T-helper 2 cell (primary cell): ENCODE data around the gene SIX2.
A peak's percentile ranks its signal among the peaks of the same experiment; 100 is the strongest.

ENCODE experiments used
- DNase-seq, 5 experiments: peaks; one replicate each; pipeline versions ENCODE4 v3.0.0 to v3.0.0-alpha.2; 2012 to 2022

The SIX2 gene

DNA sequence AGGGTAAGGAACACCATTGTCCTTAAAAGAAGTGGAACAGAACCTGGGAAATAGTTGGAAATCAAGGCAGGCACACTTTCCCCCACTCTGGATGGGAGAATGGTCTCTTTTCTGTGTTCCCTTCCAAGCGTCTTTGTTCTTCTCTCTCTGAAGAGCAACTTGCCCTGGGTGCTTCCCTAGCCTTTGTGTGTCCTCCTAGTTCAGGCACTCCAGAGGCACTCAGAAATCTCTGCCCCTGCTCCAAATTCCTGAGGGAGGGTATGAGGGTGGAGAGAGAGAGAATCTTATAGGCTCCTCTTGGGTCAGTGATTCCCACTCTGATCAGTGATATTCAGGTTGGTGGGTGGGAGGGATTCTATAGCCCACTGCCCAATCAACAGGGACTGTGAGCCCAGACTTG is 8.8 kb upstream of the SIX2 start:
- DNase-seq = no peak

DNA sequence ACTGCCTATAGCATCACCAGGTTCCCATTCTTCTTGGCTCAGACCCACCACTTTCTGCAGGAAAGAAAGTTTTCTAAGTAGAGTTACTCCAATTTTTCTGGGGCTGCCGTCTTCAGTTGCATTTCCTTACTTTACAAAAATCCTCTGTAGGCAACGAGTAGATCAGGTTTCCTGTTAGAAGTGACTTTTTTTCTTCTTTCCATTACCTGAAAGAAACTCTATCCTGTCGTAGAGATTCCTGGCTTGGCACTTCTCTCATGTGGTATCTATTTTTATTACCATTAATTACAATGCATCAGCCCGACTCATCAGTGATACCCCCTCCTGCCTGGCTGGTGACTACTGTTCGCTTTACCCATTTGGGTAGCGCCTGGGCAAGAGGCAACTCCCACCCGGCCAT is 5.6 kb upstream of the SIX2 start:
- DNase-seq = no peak

DNA sequence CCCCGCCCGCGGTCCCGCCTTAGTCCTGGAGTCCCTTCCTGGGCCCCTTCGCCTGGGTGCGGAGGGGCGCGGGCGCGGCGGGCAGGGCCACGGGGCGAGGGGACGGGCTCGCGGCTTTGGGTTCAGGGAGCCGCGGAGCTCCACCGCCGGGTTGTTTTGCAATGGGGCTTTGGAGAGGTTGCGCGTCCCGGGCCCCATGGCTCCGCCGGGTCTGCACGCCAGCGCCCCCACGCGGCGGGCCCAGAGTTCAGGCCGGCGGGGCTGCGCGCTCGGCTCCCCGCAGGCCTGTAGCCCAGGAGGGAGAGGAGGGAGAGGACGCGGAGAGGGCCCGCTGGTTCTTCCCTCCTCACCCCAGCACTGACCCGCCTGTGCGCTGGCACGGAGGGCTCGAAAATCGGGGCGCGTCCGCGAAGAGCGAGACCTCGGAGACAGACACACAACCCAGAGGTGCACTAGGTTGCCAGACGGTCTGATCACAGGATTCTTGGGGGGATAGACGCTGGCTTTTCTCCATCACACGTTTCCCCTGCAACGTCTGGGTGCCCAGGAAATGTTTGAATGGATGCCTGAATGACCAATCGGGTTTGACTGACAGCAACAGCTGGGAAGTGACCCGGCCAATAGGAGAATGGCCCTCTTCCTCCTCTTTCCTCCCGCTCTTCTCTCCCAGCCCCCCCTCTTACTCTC is 4.9 kb upstream of the SIX2 start:
- peak in 1 of 5 experiments; percentile 65 for DNase-seq

DNA sequence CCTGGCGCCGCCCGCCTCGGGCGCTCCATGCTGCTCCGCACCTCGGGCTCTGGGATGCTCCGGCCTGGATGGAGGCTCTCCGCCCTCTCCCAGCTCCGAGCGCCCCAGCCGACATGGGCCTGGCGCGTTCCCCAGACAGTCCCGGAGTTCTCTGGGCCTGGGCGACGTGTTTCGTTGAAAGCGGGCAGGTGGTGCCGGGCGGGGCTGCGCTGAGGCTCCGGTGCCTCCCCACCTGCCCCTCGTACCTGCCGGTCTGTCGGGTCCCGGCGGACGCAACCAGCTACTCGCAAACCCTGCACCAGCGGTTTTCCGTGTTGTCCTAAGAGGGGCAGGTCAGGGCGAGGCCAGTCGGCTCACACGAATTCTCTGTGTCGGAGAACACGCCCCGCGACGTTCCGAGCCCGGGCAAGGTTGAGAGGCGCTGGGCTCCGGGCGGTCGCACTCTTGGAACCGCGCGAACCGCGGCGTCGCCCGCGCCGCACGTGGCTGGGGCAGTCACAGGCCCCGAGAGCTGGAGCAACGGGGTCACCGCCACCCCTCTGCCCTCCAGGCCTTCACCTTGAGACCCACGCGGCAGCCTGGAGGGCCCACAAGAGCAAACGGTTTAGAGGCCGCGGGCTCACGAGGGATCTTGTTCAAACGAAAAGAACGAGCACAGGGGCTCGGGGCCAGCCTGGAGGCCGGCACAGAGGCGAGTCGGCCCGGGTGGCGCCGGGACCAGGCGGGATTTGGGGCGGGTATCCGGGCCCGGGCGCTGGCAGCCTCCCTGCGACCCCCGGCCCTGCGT is 4.2 kb upstream of the SIX2 start:
- DNase-seq = no peak

DNA sequence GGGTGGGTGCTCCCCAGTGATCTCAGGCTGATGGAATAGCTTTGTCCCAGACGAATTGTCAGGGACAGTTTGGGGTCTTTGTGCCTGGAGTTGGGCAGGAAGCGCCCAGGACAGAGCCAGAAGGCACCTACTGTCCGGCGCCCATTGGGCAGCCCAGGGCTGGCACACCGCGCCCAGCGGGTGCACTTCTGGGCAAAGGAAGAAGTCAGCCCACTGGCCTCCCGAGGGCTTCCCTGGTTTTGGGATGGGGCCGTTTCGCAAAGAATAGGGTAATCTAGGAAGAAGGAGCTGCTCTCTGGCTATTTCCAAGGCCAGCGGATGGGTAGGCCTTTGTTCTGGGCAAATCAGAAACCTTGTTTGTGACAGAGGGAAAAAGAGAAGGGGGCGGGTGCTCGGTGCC is 3.5 kb upstream of the SIX2 start:
- no peak for DNase-seq

DNA sequence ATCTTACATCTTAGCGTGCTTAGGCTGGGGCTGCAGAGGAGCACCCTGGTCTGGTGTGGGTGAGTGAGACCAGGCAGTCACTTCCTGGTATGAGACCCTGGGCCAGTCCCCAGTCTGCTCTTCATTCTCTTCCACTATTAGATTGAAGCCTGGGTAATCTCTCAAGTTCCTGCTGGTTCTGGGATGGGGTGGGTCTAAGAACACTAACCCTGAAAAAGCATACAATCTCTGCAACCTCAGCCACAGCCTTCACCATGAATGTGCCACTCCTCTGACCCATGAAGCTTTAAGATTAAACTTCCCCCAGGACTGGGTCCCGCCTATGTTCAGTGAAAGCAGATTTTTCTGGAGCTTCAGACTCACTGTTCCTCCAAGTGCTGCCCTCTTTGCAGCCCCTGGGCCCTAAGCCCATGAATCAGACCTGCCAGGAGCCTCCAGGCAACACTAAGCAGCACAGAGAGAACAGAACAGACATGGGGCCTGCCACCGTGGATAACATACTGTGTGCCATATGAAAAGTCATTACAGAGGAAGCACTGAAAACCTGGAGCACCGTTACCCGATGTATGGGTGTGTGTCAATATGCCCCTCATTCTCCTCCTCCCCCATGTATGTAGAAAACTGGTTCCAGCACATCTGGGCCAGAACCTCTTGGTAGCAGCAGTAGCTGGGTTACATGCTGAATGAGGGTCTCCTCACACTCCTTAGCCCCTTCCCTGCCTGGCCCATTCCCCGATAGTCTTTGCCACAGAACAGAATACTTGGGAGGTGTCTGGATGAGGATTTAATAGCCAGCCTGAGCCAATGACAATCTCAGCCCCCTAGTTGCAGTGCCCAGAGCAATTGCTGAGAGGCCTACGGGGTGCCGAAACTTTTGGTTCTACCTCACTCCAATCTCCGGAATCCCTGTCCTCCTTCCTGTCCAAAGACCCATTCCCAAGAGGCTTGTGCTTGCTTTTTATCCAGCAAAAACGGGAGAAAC is 2.7 kb upstream of the SIX2 start:
- DNase-seq = no peak

DNA sequence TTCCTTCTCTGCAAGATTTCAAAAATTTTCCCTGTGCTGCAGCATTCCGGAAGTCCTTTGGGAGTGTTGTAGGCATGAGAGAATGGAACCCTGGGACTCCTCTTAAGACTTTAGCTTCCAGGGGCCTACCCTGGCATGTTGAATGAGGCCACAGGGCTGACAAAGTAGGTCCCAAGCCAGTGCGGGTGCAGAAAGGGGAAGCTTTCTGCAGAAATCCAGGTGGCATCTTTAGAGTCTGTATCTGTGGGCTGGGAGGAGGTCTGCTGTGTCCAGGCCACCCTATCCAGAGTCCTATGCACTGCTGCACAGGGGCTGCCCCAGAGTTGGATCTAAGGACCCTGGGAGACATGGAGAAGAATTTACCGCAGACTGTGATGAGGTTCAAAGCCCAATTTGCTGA is 1.9 kb upstream of the SIX2 start:
- no peak for DNase-seq

DNA sequence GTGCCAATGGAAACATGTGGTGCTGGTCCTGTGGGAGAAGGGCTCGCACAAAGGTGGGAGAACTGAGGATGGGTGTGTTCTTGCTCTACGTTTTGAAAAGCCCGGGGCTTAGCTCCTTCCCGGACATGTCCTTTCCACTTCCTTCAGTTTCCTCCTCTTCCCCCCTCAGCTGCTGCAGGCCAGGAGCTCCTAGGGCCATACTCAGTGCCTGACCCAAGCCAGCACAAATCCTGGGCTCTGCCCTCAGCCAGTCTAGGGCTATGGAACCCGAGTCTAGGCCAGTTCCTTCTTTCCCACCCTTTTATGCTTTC is 1.4 kb upstream of the SIX2 start:
- no peak for DNase-seq

DNA sequence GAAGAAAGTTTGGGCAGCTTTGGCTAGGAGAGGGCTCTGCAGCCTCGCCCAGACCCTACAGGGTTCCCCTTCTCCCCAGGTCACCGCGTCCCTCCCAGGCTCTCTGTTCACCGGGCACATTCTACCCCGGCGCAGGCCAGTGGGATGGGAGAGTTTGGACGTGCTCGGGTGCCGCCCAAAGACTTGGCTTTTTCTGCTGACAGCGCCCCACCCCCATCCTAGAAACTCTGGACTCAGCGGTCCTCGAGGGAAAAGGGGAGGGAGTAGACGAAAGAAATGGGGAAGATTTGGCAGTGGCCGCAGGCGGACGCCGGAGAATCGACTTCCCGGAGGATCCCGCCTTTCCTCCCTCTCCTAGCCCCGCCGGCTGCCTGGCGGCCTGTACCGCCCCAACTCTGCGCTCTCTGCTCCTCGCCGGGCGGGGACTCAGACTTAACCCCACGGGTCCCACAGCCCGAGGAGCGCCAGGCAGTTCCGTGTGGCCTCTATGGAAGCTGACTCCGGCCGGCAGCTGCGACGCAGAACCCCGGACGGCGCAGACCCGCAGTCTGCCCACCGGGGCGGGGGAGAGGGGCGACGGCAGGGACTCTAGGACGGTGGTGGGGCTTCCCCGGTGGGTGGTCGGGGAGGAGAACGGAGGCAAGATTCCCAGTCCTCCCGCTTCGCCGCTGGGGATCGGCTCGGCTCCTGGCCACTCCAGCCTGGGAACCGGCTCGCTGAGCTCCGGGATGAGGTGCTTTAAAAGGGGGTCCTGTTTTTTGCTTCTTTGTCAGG is 863 bp upstream of the SIX2 start:
- DNase-seq = no peak

DNA sequence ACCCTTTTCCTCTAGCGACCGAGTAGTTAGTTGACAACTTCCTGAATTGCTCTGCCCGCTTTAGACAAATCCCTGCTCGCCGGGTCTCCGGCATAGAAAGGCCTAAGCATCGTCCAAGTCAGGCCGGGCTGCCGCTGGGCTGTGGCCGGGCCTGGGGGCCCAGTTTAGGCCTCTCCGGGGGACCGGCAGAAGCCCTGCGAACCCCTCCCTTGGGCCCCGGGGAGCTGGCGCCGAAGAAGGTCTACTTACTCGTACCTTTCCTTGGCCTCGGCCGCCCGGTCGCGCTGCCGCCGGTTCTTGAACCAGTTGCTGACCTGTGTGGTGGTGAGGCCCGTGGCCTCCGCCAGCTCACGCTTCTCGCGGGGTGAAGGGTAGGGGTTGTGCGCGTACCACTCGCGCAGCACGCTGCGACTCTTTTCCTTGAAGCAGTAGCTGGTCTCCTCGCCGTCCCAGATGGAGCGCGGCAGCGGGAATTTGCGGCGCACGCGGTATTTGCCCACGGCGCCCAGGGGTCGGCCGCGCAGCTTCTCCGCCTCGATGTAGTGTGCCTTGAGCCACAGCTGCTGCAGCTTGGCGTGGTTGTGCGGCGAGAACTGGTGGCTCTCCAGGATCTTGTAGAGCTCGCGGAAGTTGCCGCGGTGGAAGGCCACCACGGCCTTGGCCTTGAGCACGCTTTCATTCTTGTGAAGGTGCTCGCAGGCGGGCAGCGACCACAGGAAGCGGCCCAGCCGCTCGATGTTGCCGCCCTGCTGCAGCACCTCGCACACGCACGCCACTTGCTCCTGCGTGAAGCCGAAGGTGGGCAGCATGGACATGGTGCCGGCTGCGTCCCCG is 739 bp downstream of the SIX2 start:
- DNase-seq = peak in 1 of 5 experiments; percentile 58

DNA sequence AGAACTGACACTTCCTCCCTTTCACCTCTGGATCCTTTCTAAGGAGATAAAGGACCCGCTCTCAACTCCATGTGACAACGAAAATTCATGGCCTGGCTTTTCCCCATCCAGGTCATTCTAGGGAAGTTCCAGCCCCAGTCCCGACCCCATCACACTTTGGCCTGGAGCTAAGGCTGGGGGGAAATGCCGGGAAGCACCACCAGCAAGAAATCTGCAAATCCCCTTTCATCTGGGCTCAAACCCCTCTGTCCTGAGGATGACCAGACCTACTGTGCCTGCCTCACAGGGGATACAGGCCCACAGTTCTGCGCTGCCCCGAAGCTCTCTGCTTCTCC is 1.3 kb downstream of the SIX2 start:
- DNase-seq = no peak

DNA sequence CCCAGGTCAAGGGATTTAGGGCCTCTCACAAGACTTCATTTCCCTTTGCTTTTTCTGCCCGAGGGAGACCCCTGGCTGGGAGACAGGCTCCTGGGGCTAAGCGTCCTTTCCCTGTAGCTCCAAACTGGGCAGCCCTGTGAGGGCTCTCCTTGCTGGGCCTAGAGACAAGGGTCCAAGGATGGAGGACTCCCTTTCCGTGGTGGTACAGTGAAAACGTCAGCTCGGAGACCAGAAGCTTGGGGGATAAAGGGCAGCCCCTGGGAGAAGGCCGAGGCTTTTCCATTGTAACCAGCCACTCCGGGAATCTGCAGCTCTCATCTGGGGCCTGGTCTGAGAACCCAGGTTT is 2.3 kb downstream of the SIX2 start:
- DNase-seq = no peak

DNA sequence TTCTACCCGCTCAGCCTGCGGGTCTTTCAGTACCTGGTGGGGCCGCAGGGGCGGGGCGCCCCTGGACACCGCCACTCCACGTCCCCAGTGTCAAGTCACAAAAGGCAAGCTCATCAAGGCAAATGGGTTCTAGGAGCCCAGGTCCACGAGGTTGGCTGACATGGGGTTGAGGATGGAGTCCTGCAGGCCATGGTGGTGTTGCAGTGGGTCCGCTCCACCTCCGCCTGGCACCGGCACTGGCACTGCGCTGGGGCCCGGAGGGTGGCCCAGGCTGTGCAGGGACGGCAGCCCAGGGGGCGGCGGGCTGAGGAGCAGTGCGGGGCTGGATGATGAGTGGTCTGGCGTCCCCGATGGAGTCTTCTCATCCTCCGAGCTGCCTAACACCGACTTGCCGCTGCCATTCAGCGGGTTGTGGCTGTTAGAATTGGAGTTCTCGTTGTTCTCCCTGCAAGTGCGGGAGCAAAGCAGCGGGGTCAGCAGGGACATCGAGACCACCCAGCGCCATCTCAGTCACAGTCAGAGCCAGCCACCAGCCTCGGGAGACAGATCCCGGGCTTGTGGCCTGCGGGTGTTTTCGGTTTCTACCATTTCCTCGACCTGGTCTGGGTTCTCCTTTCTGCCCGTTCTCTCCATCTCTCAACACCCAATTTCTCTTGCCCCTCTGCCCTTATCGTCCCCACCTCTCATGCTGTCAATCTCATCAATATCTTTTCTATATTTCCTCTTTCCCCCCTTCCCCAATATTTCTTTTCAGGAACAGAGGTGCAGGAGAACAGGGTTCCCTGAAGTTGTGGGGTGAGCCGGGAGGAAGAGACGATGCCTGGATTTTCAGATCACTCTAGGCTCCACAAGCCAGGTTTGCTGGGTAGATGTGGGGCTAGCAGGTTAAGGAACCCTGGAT is 3.0 kb downstream of the SIX2 start:
- no peak for DNase-seq

DNA sequence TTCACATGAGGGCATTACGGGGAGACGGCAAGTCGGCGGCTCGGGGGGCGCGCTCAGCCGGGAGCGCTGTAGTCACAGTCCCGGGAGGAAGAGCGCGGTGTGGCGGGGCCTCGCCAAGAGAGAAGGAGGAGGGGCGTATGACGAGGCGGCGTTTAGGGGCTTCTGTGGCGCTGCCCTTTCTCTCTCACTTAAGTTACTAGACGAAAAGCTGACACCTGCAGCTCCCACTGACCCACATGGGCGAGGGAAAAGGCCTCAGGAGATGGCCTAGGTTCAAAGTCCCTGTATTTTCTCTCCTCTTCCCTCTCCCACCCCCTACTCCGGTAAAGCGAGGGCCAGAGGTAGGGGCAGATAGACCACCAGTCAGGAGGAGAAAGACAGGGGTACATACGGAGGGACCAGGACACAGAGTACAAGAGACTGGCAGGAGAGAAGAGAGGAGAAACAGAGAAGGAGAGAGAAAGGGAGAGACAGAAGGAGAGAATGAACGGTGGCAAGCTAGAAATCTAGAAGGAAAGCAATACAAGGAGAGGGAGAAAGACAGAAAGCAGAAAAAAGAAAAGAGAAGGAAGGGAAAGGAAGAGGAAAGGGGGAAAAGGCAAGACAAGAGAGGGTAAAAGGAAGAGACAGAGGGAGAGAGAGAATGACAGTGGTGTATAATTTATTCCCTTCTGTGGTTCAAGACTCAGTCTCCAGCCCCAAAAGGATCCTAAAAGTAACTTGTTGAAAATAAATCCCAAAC is 3.8 kb downstream of the SIX2 start:
- DNase-seq = no peak

DNA sequence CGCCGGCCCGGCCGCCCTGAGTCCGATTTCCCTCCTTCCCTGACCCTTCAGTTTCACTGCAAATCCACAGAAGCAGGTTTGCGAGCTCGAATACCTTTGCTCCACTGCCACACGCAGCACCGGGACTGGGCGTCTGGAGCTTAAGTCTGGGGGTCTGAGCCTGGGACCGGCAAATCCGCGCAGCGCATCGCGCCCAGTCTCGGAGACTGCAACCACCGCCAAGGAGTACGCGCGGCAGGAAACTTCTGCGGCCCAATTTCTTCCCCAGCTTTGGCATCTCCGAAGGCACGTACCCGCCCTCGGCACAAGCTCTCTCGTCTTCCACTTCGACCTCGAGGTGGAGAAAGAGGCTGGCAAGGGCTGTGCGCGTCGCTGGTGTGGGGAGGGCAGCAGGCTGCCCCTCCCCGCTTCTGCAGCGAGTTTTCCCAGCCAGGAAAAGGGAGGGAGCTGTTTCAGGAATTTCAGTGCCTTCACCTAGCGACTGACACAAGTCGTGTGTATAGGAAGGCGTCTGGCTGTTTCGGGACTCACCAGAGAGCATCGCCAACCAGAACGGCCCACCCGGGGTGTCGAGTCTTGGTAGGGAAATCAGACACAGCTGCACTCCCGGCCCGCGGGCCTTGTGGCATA is 4.6 kb downstream of the SIX2 start:
- DNase-seq = no peak

DNA sequence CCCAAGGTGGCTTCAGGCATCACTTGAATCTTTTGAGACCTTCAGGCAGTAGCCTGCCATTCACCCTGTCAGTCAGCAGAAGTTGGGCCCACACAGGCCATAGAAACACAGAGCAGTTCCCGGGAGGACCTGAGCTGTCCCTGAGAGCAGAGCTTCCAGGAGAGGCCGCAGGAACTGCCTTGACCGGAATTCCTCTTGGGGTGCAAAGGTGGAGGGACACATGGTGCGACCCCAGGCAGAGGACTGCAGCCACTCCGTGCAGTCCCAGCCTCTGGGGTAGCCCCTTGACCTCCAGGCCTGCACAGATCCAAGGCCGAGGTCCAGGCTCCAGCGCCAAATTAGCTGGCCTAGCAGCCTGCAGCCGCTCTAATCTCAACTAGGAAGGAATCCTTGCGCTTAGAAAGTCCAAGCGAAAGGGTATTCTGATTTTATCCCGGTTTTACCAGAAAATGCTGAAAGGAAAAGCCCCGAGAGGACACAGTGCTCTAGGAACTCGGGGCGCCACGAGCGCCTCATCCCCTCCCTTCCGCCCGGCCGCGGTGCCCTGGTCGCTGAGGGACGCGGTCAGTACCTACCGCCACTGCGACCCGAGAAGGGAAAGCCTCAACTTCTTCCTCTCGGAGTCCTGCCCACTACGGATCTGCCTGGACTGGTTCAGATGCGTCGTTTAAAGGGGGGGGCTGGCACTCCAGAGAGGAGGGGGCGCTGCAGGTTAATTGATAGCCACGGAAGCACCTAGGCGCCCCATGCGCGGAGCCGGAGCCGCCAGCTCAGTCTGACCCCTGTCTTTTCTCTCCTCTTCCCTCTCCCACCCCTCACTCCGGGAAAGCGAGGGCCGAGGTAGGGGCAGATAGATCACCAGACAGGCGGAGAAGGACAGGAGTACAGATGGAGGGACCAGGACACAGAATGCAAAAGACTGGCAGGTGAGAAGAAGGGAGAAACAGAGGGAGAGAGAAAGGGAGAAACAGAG is 5.4 kb downstream of the SIX2 start:
- DNase-seq = no peak

DNA sequence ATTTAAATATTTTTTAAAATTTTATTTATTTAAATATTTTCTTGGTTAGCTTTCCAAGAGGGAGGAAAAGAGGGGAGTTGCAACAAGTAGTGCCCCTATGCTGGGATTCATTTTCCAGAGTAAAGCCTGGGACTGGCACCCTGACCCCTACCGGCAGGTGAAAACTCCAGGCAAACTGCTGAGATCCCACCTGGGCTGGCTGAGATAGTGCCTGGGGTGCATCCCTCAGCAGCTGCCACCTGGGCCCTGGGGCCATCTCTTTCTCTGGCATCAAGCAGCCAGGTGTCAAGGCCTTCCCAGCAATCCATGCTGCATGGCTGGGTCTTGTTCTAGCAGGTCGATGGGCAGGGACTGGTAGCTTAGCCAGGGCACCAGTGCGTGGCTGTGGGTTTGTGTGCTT is 6.6 kb downstream of the SIX2 start:
- DNase-seq = no peak

DNA sequence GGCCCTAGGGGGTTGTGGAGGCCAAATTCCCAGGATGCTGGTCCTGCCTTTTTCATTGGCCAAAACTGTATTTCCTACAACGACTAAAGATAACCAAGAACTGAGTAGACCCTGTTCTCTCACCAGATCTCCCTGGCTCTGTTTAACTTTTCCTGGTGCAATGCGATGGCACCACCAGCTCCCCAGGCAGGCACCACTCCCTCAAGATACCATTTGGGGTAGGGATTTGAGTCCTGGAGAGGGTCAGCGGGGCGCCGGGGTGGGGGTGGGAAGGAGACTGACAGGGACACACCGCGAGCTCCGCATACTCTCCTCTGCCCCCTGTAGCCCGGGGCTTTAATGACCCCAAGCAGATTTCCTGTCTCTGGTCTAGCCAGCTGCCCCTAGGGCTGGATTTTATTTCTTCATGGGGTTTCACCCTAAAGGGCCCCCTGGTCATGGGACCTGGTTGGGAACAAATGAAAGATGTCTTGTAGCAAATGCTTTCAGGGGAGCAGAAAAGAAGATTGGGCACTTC is 7.3 kb downstream of the SIX2 start:
- DNase-seq = no peak
